ENCODE results near the gene CYP3A5.

- TF ChIP-seq, protein P1, sequence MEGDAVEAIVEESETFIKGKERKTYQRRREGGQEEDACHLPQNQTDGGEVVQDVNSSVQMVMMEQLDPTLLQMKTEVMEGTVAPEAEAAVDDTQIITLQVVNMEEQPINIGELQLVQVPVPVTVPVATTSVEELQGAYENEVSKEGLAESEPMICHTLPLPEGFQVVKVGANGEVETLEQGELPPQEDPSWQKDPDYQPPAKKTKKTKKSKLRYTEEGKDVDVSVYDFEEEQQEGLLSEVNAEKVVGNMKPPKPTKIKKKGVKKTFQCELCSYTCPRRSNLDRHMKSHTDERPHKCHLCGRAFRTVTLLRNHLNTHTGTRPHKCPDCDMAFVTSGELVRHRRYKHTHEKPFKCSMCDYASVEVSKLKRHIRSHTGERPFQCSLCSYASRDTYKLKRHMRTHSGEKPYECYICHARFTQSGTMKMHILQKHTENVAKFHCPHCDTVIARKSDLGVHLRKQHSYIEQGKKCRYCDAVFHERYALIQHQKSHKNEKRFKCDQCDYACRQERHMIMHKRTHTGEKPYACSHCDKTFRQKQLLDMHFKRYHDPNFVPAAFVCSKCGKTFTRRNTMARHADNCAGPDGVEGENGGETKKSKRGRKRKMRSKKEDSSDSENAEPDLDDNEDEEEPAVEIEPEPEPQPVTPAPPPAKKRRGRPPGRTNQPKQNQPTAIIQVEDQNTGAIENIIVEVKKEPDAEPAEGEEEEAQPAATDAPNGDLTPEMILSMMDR (IDR thresholded peaks at IDR 0.05; ENCODE audit: low read length) = no peak
- TF ChIP-seq EZH2 (IDR thresholded peaks at IDR 0.05; ENCODE audit: borderline replicate concordance, low read length) = no peak
These were observed 62.5 kb downstream of the CYP3A5 start for GRCh38 chr7:99617192-99617781.

Measured in OCI-LY1 (cell line).